Naive thymus-derived CD8-positive, alpha-beta T cell (primary cell): Measurements from ENCODE around the gene PRMT5. TPM values are rescaled to one million over a fixed set of nuclear protein-coding genes. Genes with fewer than 3 reads are reported as not detected.
A peak's percentile ranks its signal among the peaks of the same experiment; 100 is the strongest.
"Not testable (repeated sequence)": the region's sequence is repeated elsewhere in the genome, so short reads cannot be mapped to it uniquely, and the experiment has no call there.

Experiments
- ATAC-seq, 2 donors: fragments of 150-1000 bp; cut with Tn5 transposase in 1 of 2; sonication (Bioruptor Pico), chemical (Tn5 transposase) in 1 of 2; 1 replicate in 1 of 2; 2 replicates in 1 of 2; pipeline ENCODE4 v1.10.0; 2021; ENCODE audit warnings: mild to moderate bottlenecking in 2 of 2, moderate library complexity in 2 of 2
- POLR2A ChIA-PET: fragments of 350-600 bp; sonication (Branson Sonifier 250); formaldehyde crosslinking; loops from one replicate; lab custom pipeline; 2021; ENCODE audit warnings: antibody characterized with exemption; lab: Charles Lee
- DNase-seq, 10 donors: peaks; one replicate each; pipeline versions ENCODE4 v3.0.0 to v3.0.0-alpha.2; 2020 to 2022
- H3K27ac Mint-ChIP-seq, 10 donors: one replicate each; pipeline ENCODE4 v1.8.0; 2020 to 2022; ENCODE audit warnings: mild to moderate bottlenecking in 10 of 10, mixed read lengths in 10 of 10, moderate library complexity in 4 of 10, inconsistent platforms in 1 of 10
- H3K27me3 Mint-ChIP-seq, 5 donors: one replicate each; pipeline ENCODE4 v1.8.0; 2021 to 2022; ENCODE audit warnings: mixed read lengths in 5 of 5
- H3K36me3 Mint-ChIP-seq, 3 donors: one replicate each; pipeline ENCODE4 v1.8.0; 2020 to 2022; ENCODE audit warnings: mixed read lengths in 3 of 3, mild to moderate bottlenecking in 2 of 3, inconsistent platforms in 1 of 3
- H3K4me1 Mint-ChIP-seq, 4 donors: one replicate each; pipeline ENCODE4 v1.8.0; 2021 to 2022; ENCODE audit warnings: mixed read lengths in 4 of 4
- H3K4me3 Mint-ChIP-seq, 10 donors: one replicate each; pipeline ENCODE4 v1.8.0; 2020 to 2022; ENCODE audit warnings: mild to moderate bottlenecking in 10 of 10, mixed read lengths in 10 of 10, moderate library complexity in 6 of 10, inconsistent platforms in 1 of 10
- H3K9me3 Mint-ChIP-seq, 9 donors: one replicate each; pipeline ENCODE4 v1.8.0; 2020 to 2022; ENCODE audit warnings: mixed read lengths in 9 of 9, mild to moderate bottlenecking in 3 of 9, inconsistent platforms in 1 of 9, moderate library complexity in 1 of 9
- polyA plus RNA-seq, 3 donors: library from polyadenylated mRNA; unstranded; fragments of 300-500 nt; fragmentation: Illumina TruSeq; gene quantifications; one replicate each; pipeline ENCODE4 v1.2.3, GENCODE V29; 2021
- total RNA-seq, 8 experiments: library from RNA in 2 of 8; stranded (reverse) in 2 of 8; gene quantifications; one replicate each; pipeline ENCODE4 v1.2.3 and lab custom pipeline; 2021 to 2026

Gene PRMT5
- total and polyA plus RNA-seq, 5 experiments from 2014 or later, result 37.7 to 67.3 (median 42.4) TPM

GRCh38 chr14:22926316-22926715, 2.9 kb downstream of the PRMT5 start:
- DNase-seq (no peak), ATAC-seq (no peak)
- H3K4me3 Mint-ChIP-seq, result peak overlapping the region in 1 of 10 donors; percentile 38
- no peaks in the 10 kb centered on the region for H3K27me3 Mint-ChIP-seq
- H3K4me1 Mint-ChIP-seq, result peaks cover 4 to 7% (median 6%) of the 10 kb centered on the region in 4 donors
- POLR2A ChIA-PET, result no interaction called here
- no peaks in the 10 kb centered on the region for H3K9me3 Mint-ChIP-seq
- H3K27ac Mint-ChIP-seq, result no peak overlapping the region
- peaks cover 0 to 52% (median 23%) of the 10 kb centered on the region in 3 donors for H3K36me3 Mint-ChIP-seq

- DNase-seq (no peak), ATAC-seq (no peak)
- H3K4me1 Mint-ChIP-seq, result peaks cover 4 to 7% (median 6%) of the 10 kb centered on the region in 4 donors
- H3K36me3 Mint-ChIP-seq, result peaks cover 0 to 56% (median 30%) of the 10 kb centered on the region in 3 donors
- H3K27me3 Mint-ChIP-seq, result no peaks in the 10 kb centered on the region
- no peak overlapping the region for H3K27ac Mint-ChIP-seq
- H3K9me3 Mint-ChIP-seq, result no peaks in the 10 kb centered on the region
- POLR2A ChIA-PET, result interaction anchor here (0.7 kb wide), 1 partner anchor 89 kb away, joined by 3 read pairs; no protein-coding TSS in a partner anchor
- H3K4me3 Mint-ChIP-seq, result no peak overlapping the region
Measured at GRCh38 chr14:22925513-22925912, 3.7 kb downstream of the PRMT5 start.

- DNase-seq (no peak), ATAC-seq (no peak)
- peaks cover 4 to 58% (median 33%) of the 10 kb centered on the region in 3 donors for H3K36me3 Mint-ChIP-seq
- no peak overlapping the region for H3K4me3 Mint-ChIP-seq
- H3K27me3 Mint-ChIP-seq, result peaks cover 0 to 4% (median 0%) of the 10 kb centered on the region in 5 donors
- peaks cover 0 to 3% (median 0%) of the 10 kb centered on the region in 9 donors for H3K9me3 Mint-ChIP-seq
- POLR2A ChIA-PET, result interaction anchor here (0.6 kb wide), 1 partner anchor 26 kb away, joined by 5 read pairs; no protein-coding TSS in a partner anchor
- H3K4me1 Mint-ChIP-seq, result peaks cover 7 to 20% (median 13%) of the 10 kb centered on the region in 4 donors
- peak overlapping the region in 1 of 10 donors; percentile 28 for H3K27ac Mint-ChIP-seq
Measured at GRCh38 chr14:22923746-22924145, 5.4 kb downstream of the PRMT5 start.

- peak overlapping the region in 3 of 10 donors; percentile 42 to 54 (median 51) for H3K27ac Mint-ChIP-seq
- DNase-seq (no peak), ATAC-seq (no peak)
- POLR2A ChIA-PET, result no interaction called here
- H3K4me1 Mint-ChIP-seq, result peaks cover 15 to 30% (median 24%) of the 10 kb centered on the region in 4 donors
- no peak overlapping the region for H3K4me3 Mint-ChIP-seq
- peaks cover 0 to 5% (median 0%) of the 10 kb centered on the region in 5 donors for H3K27me3 Mint-ChIP-seq
- H3K36me3 Mint-ChIP-seq, result peaks cover 4 to 62% (median 35%) of the 10 kb centered on the region in 3 donors
- H3K9me3 Mint-ChIP-seq, result peaks cover 0 to 3% (median 0%) of the 10 kb centered on the region in 9 donors
Measured at GRCh38 chr14:22922294-22922693, 6.9 kb downstream of the PRMT5 start.

- Mint-ChIP-seq H3K27me3 (peaks cover 0 to 5% (median 0%) of the 10 kb centered on the region in 5 donors), H3K9me3 (peaks cover 0 to 3% (median 0%) of the 10 kb centered on the region in 9 donors), H3K4me3 (no peak overlapping the region), H3K27ac (peak overlapping the region in 5 of 10 donors; percentile 66 to 100 (median 100)), H3K36me3 (peaks cover 4 to 63% (median 31%) of the 10 kb centered on the region in 3 donors), H3K4me1 (peaks cover 13 to 44% (median 32%) of the 10 kb centered on the region in 4 donors)
- POLR2A ChIA-PET, result interaction anchor here (0.6 to 5.7 kb wide), 5 partner anchors 8 to 395 kb away, joined by 3 to 55 read pairs (median 7); partner anchors contain the start of genes HAUS4 and PRMT5
- DNase-seq (no peak), ATAC-seq (no peak)
Measured at GRCh38 chr14:22920697-22921096, 8.5 kb downstream of the PRMT5 start.

- peaks cover 13 to 52% (median 36%) of the 10 kb centered on the region in 4 donors for H3K4me1 Mint-ChIP-seq
- H3K27ac Mint-ChIP-seq, result peak overlapping the region; percentile 100
- peaks cover 0 to 3% (median 0%) of the 10 kb centered on the region in 9 donors for H3K9me3 Mint-ChIP-seq
- DNase-seq (no peak), ATAC-seq (no peak)
- peak overlapping the region; percentile 90 to 100 (median 98) for H3K4me3 Mint-ChIP-seq
- POLR2A ChIA-PET, result interaction anchor here (0.6 to 5.7 kb wide), 15 partner anchors 9 to 409 kb away, joined by 3 to 55 read pairs (median 6); partner anchors contain the start of genes DAD1, HAUS4, LRP10 and PABPN1
- peaks cover 0 to 5% (median 0%) of the 10 kb centered on the region in 5 donors for H3K27me3 Mint-ChIP-seq
- H3K36me3 Mint-ChIP-seq, result peaks cover 4 to 63% (median 30%) of the 10 kb centered on the region in 3 donors
Measured at GRCh38 chr14:22919601-22919921, 9.6 kb downstream of the PRMT5 start.

- Mint-ChIP-seq H3K9me3 (peaks cover 0 to 3% (median 0%) of the 10 kb centered on the region in 9 donors), H3K4me3 (peak within 1 kb of the TSS; percentile 90 to 100 (median 98)), H3K27ac (peak within 1 kb of the TSS; percentile 100), H3K36me3 (peaks cover 4 to 61% (median 27%) of the 10 kb centered on the region in 3 donors), H3K4me1 (peaks cover 13 to 55% (median 38%) of the 10 kb centered on the region in 4 donors), H3K27me3 (peaks cover 0 to 5% (median 0%) of the 10 kb centered on the region in 5 donors)
- POLR2A ChIA-PET, result interaction anchor here (0.6 to 5.7 kb wide), 22 partner anchors 9 to 1442 kb away, joined by 3 to 55 read pairs (median 5); partner anchors contain the start of genes ACIN1, C14orf119, DAD1 and HAUS4
- ATAC-seq, result peak; percentile 88 to 89
- peak; percentile 97 to 100 (median 100) for DNase-seq
Measured at GRCh38 chr14:22918804-22919600, 10.2 kb downstream of the PRMT5 start, which contains the start of gene RBM23. Gene RBM23, minus strand, starts transcription at chr14:22919149.

GRCh38 chr14:22915886-22916521, 13.2 kb downstream of the PRMT5 start:
- DNase-seq (no peak), ATAC-seq (no peak)
- Mint-ChIP-seq H3K4me1 (peaks cover 15 to 74% (median 53%) of the 10 kb centered on the region in 4 donors), H3K27ac (peak overlapping the region in 7 of 10 donors; percentile 31 to 100 (median 72)), H3K9me3 (peaks cover 0 to 3% (median 0%) of the 10 kb centered on the region in 9 donors), H3K27me3 (peaks cover 0 to 5% (median 0%) of the 10 kb centered on the region in 5 donors), H3K36me3 (peaks cover 4 to 63% (median 14%) of the 10 kb centered on the region in 3 donors), H3K4me3 (peak overlapping the region in 7 of 10 donors; percentile 7 to 98 (median 40))
- POLR2A ChIA-PET, result interaction anchor here (0.7 to 5.7 kb wide), 2 partner anchors 12 to 104 kb away, joined by 3 to 55 read pairs; partner anchors contain the start of gene PRMT5

- peaks cover 4 to 68% (median 10%) of the 10 kb centered on the region in 3 donors for H3K36me3 Mint-ChIP-seq
- H3K4me3 Mint-ChIP-seq, DNase-seq, ATAC-seq, H3K9me3 Mint-ChIP-seq, H3K27me3 Mint-ChIP-seq: not testable (repeated sequence)
- peaks cover 15 to 75% (median 54%) of the 10 kb centered on the region in 4 donors for H3K4me1 Mint-ChIP-seq
- POLR2A ChIA-PET, result interaction anchor here (0.6 to 0.7 kb wide), 2 partner anchors 14 to 57 kb away, joined by 3 to 6 read pairs; no protein-coding TSS in a partner anchor
- peak overlapping the region in 5 of 10 donors; percentile 5 to 59 (median 31) for H3K27ac Mint-ChIP-seq
Measured at GRCh38 chr14:22914836-22915235, 14.3 kb downstream of the PRMT5 start.

GRCh38 chr14:22910916-22911315, 18.3 kb downstream of the PRMT5 start:
- Mint-ChIP-seq H3K27ac (peak overlapping the region in 1 of 10 donors; percentile 43), H3K4me3 (no peak overlapping the region), H3K36me3 (peaks cover 10 to 82% (median 12%) of the 10 kb centered on the region in 3 donors), H3K27me3 (no peaks in the 10 kb centered on the region), H3K4me1 (peaks cover 8 to 53% (median 30%) of the 10 kb centered on the region in 4 donors), H3K9me3 (no peaks in the 10 kb centered on the region)
- ATAC-seq (no peak), DNase-seq (no peak)
- POLR2A ChIA-PET, result interaction anchor here (1.0 kb wide), 1 partner anchor 18 kb away, joined by 4 read pairs; the partner anchor contains the start of gene PRMT5

GRCh38 chr14:22908601-22909000, 20.6 kb downstream of the PRMT5 start:
- no peaks in the 10 kb centered on the region for H3K27me3 Mint-ChIP-seq
- H3K9me3 Mint-ChIP-seq, result no peaks in the 10 kb centered on the region
- H3K4me3 Mint-ChIP-seq, result no peak overlapping the region
- peaks cover 8 to 37% (median 22%) of the 10 kb centered on the region in 4 donors for H3K4me1 Mint-ChIP-seq
- ATAC-seq, result no peak
- peaks cover 10 to 88% (median 25%) of the 10 kb centered on the region in 3 donors for H3K36me3 Mint-ChIP-seq
- POLR2A ChIA-PET, result interaction anchor here (0.7 to 1.7 kb wide), 3 partner anchors 10 to 58 kb away, joined by 3 to 5 read pairs (median 3); partner anchors contain the start of gene RBM23
- H3K27ac Mint-ChIP-seq, result peak overlapping the region in 5 of 10 donors; percentile 40 to 58 (median 46)
- no peak for DNase-seq
